Fibroblast of skin of right biceps (primary cell): ENCODE measurements around the gene ASCL5.

ENCODE experiments used
- DNase-seq: peaks from one replicate; pipeline ENCODE4 v3.0.0-alpha.2; 2013

Gene ASCL5

DNA sequence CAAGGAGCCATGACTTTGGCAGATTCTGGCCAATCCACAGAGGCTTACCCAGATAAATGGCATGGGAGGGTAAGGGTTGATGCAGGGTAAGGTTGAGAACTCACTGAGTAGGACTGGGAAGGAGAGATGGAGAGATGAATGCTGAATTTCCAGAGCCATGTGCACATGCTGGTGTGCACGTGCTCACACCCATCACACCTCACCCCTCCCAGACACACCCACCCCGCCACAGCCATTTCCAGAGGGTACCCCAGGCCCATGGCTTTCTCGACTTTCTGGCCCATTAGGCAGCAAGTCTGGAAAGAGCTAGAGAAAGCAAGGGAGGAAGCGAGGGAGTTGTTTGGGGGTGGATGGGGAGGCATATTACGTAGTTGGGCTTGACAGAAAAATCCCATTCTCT is 16.4 kb downstream of the ASCL5 start:
- DNase-seq: no peak

DNA sequence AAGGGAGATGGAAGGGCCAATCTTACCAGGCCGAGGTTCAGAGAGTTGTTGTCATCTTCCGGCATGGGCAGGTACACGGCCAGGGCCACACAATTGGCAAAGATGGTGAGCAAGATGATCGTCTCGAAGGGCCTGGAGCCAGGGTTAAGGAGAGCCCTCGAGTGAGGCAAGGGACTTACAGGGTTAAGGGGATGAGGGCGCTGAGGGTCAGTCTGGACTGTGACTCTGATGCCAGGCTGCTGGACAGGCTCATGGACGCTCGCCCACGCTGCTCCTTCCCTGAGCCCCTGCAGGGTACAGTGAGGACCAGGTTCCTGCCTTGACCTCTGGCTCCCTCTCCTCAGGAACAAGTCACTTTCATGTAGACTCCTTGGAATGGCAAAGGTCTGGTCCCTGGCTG is 16.8 kb downstream of the ASCL5 start:
- no peak for DNase-seq

- DNase-seq: no peak
Measured at GRCh38 chr1:201109651-201110050, 17.3 kb downstream of the ASCL5 start.

GRCh38 chr1:201108614-201109013 is 18.4 kb downstream of the ASCL5 start:
- no peak for DNase-seq

DNA sequence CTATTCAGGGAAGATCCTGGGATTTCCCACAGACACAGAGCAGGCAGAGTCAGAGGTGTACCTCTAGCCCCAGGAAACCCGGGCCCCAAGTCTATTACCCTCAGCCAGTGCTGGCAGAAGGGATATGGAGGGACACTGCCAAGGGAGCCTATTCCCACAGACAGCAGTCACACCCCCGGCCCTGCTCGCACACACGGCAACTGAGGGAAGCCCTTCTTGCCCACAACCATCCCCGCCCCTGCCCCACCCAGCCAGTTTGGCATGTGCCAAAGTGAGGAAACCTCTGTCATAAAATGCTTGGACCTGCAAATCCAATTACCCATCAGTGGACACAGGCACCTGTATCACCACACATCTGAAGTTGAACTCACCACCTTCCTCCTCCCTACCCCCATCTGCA is 21.3 kb downstream of the ASCL5 start:
- DNase-seq: no peak

DNA sequence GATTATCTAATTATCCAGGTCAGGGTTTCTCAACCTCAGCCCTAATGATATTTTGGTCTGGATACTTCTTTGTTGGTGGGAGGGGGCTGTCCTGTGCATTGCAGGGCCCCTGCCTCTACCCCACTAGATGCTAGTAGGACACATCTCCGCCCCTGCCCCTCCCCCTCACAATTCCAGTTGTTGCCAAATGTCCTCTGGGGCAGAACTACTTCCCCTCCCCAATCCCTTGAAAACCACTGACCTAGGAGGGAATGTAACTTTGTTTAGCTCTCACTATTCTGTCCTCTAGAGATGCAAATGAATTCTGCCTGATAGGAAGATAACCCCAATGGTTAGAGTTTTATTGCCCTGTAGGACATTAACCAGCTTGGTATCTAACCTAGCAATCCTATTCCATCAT is 22.8 kb downstream of the ASCL5 start:
- no peak for DNase-seq

DNA sequence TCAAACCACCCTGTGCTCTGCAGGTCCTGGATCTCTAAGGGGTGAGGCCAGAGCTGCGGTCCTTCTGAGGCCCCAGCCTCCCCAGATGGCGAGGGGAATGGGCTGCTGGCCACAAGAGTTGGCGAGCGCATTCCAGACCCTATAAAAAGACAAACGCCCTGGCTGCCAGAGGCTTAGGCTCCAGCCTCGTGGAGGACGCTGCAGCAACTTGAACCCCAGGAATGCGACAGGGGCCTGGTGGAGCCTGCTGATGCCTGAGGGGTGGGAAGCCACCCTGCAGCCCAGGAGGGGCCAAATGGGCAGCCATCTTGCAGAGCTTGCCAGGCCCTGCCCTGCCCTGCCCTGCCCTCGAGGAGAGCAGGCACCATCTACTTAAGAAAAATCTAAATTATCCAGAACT is 23.3 kb downstream of the ASCL5 start:
- no peak for DNase-seq

GRCh38 chr1:201100169-201100930 is 26.6 kb downstream of the ASCL5 start:
- DNase-seq: no peak

DNA sequence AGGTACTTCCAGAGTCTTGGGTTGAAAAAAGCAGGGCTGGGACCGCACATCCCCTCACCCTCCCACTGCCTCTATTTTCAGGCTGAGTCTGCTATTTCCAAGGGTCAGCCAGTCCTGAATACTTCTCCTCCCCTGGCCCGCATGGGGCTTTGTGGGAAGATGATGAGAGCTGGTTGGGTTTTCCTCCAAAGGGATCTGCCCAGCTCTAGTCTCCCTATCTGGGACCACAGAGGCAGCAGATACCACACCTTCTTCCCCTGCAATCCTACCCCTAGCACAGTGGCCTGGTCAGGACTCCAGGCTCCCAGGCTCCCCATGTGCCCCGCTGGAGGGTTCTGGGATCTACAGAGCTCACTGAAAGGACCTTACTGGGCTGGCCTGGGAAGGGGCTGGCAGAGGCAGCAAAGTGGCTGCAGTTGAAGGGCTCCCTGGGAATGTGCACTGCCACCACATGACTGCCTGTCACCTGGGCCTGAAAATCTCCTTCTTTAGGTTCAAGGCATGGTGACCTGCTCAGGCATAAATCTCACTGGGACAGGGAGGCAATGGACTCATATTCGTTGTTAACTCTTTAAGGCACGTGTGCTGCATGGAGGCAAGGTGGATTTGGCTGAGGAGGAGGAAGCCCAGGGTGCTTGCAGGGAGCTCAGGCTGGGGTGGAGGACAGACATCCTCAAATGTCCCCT is 27.8 kb downstream of the ASCL5 start:
- no peak for DNase-seq

DNA sequence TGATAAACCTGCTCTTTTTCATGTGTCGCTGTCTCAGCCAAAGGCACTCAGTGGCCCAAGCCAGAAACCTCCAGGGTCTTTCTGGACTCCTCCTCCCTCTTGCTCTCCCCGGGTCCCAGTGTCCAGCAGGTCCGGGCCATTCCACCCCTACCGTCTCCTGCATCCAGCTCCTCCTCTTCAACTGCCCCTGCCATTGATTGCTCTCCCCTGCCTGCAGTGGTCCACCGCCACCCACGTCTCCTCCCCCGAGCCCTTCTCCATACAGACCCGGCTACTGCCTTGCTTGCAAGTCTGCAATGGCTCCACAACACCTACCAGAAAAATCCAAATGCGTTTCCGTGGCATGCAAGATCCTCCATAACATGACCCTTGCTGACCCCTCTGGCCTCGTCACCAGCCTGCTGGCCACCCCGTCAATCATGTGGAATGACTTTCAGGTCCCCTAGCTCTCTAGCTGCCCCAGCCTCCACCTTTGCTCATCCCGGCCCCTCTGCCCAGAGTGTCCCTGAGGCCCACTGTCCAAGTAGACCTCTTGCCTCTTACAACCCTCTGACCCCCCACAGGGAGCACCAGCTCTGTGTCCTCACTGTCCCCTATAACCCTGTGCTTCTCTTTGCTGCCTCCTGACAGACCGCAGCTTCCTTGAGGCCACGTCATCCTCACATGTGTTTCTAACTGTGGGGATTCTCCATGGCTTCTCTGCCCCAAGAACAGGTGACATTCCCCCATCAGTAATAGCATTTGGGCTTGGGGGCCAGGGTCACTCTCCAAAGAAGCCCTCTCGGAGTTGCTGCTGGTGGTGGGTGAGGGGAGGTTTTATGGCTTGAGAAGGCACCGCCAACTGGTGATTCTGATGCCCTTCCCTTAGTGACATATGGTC is 29.8 kb downstream of the ASCL5 start:
- no peak for DNase-seq

- no peak for DNase-seq
Measured at GRCh38 chr1:201096041-201096461, 30.9 kb downstream of the ASCL5 start.

GRCh38 chr1:201095581-201095980 is 31.4 kb downstream of the ASCL5 start:
- no peak for DNase-seq

- DNase-seq: no peak
Measured at GRCh38 chr1:201094832-201095231, 32.2 kb downstream of the ASCL5 start.

DNA sequence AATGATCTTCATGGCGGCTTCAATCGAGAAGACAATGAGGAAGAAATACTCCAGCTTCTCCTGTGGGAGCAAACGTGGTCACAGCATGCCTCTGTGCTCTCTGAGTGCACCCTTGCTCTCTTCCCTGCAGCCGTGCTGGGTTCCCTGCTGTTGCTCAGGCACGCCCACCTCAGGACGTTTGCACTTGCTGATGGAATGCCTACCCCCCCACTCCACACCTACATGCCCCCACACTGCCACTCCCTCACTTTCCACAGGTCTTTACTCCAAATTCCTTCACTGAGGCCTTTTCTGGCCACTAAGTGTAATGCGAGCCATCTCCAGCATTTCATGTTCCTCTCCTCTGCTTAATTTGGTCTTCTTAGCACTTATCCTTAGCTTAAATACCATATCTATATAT is 33.0 kb downstream of the ASCL5 start:
- no peak for DNase-seq

DNA sequence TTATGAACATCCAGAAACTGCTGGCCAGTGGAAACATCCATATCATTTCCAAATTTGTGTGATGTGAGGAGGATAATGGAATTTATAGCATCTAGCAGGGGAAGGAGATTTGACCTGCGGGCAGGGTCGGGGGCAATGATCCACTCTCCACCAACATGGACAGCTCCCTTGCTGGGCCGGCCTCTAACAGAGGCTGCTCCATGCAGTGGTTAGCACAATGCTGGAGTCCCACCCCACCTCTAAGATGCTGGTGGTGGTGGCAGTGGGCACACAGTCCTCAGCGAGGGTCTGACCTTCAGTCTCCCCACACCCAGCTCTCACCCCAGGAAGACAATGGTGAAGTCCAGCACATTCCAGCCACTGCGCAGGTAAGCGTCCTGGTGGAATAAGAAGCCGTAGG is 33.4 kb downstream of the ASCL5 start:
- no peak for DNase-seq

DNA sequence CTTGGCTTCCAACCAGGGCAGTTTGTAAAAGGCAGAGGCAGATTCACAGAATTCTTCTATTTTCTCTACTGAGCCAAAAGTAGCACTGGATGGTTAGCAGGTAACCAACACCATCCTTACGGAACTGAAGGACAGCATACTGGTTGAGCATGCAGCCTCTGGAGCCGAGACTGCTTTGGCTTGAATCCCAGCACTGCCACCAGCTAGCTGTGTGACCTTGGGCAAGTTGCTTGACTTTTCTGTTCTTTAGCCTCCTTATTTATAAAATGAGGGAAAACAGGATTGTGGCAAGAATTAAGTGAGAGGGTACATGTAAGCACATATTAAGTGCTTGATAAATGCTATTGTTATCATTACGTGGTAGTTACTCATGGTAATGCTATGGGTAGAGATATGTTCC is 34.2 kb downstream of the ASCL5 start:
- DNase-seq: no peak

- no peak for DNase-seq
Measured at GRCh38 chr1:201091256-201091655, 35.7 kb downstream of the ASCL5 start.

DNA sequence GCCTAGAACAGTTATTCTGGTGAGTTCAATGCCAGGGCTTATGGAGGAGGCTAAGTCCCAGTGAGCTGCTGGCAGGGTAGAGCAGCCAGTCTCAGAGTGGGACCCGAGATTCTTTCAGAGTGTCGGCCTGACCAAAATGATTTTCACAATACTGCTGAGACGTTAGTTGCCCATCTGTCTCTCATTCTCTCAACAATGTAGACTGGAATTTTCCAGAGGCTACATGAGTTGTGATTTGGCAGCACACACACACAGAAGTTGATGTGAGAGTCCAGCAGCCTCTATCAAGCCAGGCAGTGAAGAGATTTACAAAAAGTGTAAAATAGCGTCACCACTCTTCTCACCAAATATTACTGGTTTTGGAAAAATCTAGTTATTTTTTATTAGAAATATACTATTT is 36.4 kb downstream of the ASCL5 start:
- no peak for DNase-seq

DNA sequence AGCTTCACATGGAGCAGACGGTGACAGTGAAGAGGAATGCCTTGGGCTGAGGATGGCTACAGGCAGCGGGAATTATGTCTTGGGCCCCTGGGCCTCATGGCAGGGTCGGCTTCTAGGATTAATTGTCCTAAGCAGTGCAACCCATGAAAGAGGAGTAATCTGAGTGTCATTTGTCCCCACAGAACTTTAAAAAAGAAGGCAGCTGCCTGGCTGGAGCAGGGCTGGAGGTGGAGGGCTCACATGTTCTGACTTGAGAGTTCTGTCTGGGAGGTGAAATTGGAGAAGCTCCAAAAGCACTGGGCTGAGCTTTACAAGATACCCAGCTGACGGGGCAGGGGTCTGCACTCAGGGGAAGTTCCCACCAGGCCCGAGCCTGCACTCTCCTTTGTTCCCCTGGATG is 37.4 kb downstream of the ASCL5 start:
- DNase-seq: no peak

GRCh38 chr1:201088901-201089525 is 38.0 kb downstream of the ASCL5 start:
- no peak for DNase-seq

DNA sequence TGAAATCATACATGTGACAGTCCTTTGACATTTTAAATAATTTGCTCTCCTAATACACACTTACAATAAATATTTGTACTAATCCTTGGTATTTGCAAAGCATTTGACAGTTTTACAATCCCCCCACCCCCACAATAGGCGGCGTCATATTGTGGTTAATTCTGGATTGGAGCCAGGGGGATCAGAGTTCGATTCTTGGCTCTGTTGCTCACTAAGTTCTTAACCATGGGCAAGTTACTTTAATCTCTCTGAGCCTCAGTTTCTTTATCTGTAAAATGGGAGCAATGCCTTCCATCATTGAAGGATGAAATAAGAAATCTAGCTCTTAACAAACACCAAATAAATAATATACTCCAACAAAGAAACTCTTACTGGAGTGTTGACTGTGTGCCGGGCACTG is 38.6 kb downstream of the ASCL5 start:
- peak; percentile 19 for DNase-seq

GRCh38 chr1:201085902-201086735 is 40.9 kb downstream of the ASCL5 start:
- DNase-seq: peak; percentile 20
